ENCODE measurements around the gene BRAF. TPM values are rescaled to one million over a fixed set of nuclear protein-coding genes. Genes with fewer than 3 reads are reported as not detected.
A peak's percentile ranks its signal among the peaks of the same experiment; 100 is the strongest.
"Not testable (repeated sequence)": the region's sequence is repeated elsewhere in the genome, so short reads cannot be mapped to it uniquely, and the experiment has no call there.

BRAF gene
- polyA plus RNA-seq, 2 donors: 4.2 to 7.6 TPM

DNA sequence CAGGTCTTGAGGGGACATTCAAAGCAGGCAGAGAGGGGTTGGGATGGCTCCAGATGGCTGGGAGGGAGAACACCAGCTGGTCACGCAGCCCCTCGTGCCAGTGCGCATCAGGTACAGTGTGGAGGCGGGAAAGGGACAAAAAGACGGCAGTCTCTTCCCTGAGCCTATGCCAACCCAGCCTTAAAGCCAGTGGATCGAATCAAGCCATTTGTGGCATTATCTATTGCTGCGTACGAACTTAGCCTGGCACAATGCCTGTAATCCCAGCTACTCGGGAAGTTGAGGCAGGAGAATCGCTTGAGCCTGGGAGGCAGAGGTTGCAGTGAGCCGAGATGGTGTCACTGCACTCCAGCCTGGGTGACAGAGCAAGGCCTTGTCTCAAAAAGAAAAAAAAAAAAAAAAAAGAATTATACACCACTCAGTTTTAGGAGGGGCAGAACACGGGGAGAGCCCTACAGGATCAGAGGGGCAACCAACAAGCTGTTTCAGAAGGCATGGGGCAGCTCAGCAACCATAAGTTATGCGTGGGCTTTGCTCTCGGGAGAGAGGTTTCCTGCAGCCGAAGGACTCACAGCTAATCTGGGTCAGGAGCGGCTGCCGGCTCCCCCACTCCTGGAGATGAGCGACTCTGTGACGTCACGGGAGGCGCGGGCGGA, 228.6 kb downstream of the BRAF start:
- peak overlapping the region; percentile 93 to 96 for H3K4me3 ChIP-seq (ENCODE audit: low read depth in 1 of 2, low read length in 2 of 2)
- H3K9me3 ChIP-seq (ENCODE audit: control insufficient read depth in 2 of 2, insufficient read depth in 1 of 2, low read depth in 1 of 2, low read length in 1 of 2): no peaks in the 10 kb centered on the region
- peaks cover 2 to 9% of the 10 kb centered on the region in 2 donors for H3K4me1 ChIP-seq (ENCODE audit: control insufficient read depth in 2 of 2, insufficient read depth in 2 of 2, low read length in 1 of 2)
- 20 to 21% methylated on average over 23 of the region's 23 CpGs for WGBS, 2 donors
- no peaks in the 10 kb centered on the region for H3K27me3 ChIP-seq (ENCODE audit: control insufficient read depth in 1 of 2, insufficient read depth in 2 of 2, low read length in 2 of 2)
- peak overlapping the region; percentile 97 for H3K27ac ChIP-seq (ENCODE audit: low read depth in 2 of 2, low read length in 1 of 2)
- peaks cover 0 to 4% of the 10 kb centered on the region in 2 donors for H3K36me3 ChIP-seq (ENCODE audit: control insufficient read depth in 2 of 2, insufficient read depth in 2 of 2, low read length in 1 of 2)

DNA sequence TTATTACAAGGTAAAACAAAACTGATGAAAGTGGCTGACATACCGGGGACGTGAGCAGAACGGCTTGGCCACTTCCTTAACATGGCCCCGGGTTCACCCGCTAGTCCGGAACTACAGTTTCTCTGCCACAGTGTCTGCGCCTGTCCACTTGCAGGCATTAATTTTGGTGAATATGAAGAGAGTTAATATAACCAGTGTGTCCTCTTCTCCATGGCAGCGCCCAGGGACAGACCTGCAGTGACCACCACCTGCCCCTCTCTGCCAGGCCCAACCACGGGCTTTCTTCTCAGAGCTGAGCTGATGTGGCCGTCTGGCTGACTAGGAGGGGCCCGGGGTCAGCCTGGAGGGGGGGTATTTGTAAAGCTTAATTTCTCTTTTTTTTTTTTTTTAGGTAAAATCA, 229.3 kb downstream of the BRAF start:
- Histone ChIP-seq H3K27ac (ENCODE audit: low read depth in 2 of 2, low read length in 1 of 2) (peak overlapping the region in 1 of 2 donors; percentile 25), H3K9me3 (ENCODE audit: control insufficient read depth in 2 of 2, insufficient read depth in 1 of 2, low read depth in 1 of 2, low read length in 1 of 2) (no peaks in the 10 kb centered on the region), H3K36me3 (ENCODE audit: control insufficient read depth in 2 of 2, insufficient read depth in 2 of 2, low read length in 1 of 2) (peaks cover 0 to 4% of the 10 kb centered on the region in 2 donors), H3K4me1 (ENCODE audit: control insufficient read depth in 2 of 2, insufficient read depth in 2 of 2, low read length in 1 of 2) (peaks cover 2 to 9% of the 10 kb centered on the region in 2 donors), H3K4me3 (ENCODE audit: low read depth in 1 of 2, low read length in 2 of 2) (no peak overlapping the region), H3K27me3 (ENCODE audit: control insufficient read depth in 1 of 2, insufficient read depth in 2 of 2, low read length in 2 of 2) (no peaks in the 10 kb centered on the region)
- 91 to 94% methylated on average over 11 of the region's 11 CpGs for WGBS, 2 donors

DNA sequence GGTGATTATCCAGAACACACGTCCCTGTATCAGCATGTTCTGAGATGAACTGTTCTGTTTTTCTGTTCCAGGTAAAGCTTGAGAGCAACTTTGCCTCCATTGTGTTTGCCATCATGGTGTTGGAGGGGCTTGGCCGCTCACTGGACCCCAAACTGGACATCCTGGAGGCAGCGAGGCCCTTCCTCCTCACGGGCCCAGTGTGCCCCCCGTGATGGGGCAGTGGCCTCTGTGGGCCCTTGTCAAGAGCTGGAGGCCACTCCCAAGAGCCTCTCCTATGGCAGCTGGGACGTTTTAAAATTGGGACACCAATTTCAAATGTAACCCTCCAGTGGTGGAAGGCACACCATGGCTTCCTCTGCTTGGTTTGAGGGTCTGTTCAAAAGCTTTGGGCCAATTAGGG, 230.1 kb downstream of the BRAF start:
- H3K9me3 ChIP-seq (ENCODE audit: control insufficient read depth in 2 of 2, insufficient read depth in 1 of 2, low read depth in 1 of 2, low read length in 1 of 2): no peaks in the 10 kb centered on the region
- H3K4me1 ChIP-seq (ENCODE audit: control insufficient read depth in 2 of 2, insufficient read depth in 2 of 2, low read length in 1 of 2): peaks cover 2 to 9% of the 10 kb centered on the region in 2 donors
- WGBS, 2 donors: 84 to 87% methylated on average over 6 of the region's 6 CpGs
- H3K27me3 ChIP-seq (ENCODE audit: control insufficient read depth in 1 of 2, insufficient read depth in 2 of 2, low read length in 2 of 2): no peaks in the 10 kb centered on the region
- no peak overlapping the region for H3K4me3 ChIP-seq (ENCODE audit: low read depth in 1 of 2, low read length in 2 of 2)
- H3K36me3 ChIP-seq (ENCODE audit: control insufficient read depth in 2 of 2, insufficient read depth in 2 of 2, low read length in 1 of 2): peaks cover 3 to 4% of the 10 kb centered on the region in 2 donors
- H3K27ac ChIP-seq (ENCODE audit: low read depth in 2 of 2, low read length in 1 of 2): no peak overlapping the region

DNA sequence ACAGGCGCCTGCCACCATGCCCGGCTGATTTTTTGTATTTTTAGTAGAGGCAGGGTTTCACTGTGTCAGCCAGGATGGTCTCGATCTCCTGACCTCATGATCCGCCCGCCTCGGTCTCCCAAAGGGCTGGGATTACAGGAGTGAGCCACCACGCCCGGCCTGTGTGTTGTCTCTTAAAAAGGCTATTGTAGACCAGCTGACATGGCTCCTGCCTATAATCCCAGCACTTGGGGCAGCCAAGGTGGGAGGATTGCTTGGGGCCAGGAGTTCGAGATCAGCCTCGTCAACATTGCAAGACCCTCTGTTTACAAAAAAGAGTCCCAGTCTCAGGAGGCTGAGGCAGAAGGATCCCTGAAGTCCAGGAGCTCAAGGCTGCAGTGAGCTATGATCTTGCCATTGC, 230.9 kb downstream of the BRAF start:
- not testable (repeated sequence) for H3K4me1 ChIP-seq (ENCODE audit: control insufficient read depth in 2 of 2, insufficient read depth in 2 of 2, low read length in 1 of 2); H3K27ac ChIP-seq (ENCODE audit: low read depth in 2 of 2, low read length in 1 of 2); H3K9me3 ChIP-seq (ENCODE audit: control insufficient read depth in 2 of 2, insufficient read depth in 1 of 2, low read depth in 1 of 2, low read length in 1 of 2); H3K4me3 ChIP-seq (ENCODE audit: low read depth in 1 of 2, low read length in 2 of 2); H3K27me3 ChIP-seq (ENCODE audit: control insufficient read depth in 1 of 2, insufficient read depth in 2 of 2, low read length in 2 of 2); H3K36me3 ChIP-seq (ENCODE audit: control insufficient read depth in 2 of 2, insufficient read depth in 2 of 2, low read length in 1 of 2)
- 93 to 95% methylated on average over 10 of the region's 10 CpGs for WGBS, 2 donors

DNA sequence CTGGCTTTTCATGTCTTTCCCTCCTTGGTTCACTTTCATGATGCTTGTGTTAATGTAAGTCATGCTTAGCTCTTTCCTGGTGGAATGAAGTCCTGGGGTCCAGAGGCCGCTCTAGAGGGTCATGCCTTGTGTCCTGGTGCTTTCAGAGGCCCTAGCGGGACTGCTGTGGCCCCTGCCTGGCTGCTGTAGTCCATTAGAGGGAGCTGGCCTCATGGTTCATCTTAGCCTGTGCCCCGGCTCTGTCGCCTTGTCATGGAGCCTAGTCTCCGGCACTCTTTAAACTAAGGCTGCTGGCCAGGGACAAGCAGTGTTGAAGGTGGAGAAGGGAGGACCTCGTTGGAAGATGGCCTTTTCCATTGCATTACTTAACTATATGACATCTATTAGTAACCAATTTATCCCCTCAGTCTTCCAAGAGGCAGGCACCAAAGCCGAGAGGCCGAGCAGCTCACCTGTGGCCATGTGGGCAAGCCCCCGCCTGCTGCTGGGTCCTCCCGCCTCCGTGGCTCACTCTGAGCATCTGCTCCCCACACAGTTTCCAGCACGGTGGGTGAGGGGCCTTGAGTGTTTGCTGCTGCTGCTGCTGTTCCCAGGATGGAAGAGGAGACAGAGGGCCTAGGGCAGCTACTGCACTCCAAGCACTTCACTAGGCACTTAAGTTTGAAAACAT, 233.2 kb downstream of the BRAF start:
- peaks cover 5 to 18% of the 10 kb centered on the region in 2 donors for H3K36me3 ChIP-seq (ENCODE audit: control insufficient read depth in 2 of 2, insufficient read depth in 2 of 2, low read length in 1 of 2)
- WGBS, 2 donors: 91% methylated on average over 12 of the region's 12 CpGs
- no peaks in the 10 kb centered on the region for H3K27me3 ChIP-seq (ENCODE audit: control insufficient read depth in 1 of 2, insufficient read depth in 2 of 2, low read length in 2 of 2)
- H3K4me3 ChIP-seq (ENCODE audit: low read depth in 1 of 2, low read length in 2 of 2): no peak overlapping the region
- no peaks in the 10 kb centered on the region for H3K9me3 ChIP-seq (ENCODE audit: control insufficient read depth in 2 of 2, insufficient read depth in 1 of 2, low read depth in 1 of 2, low read length in 1 of 2)
- no peaks in the 10 kb centered on the region for H3K4me1 ChIP-seq (ENCODE audit: control insufficient read depth in 2 of 2, insufficient read depth in 2 of 2, low read length in 1 of 2)
- H3K27ac ChIP-seq (ENCODE audit: low read depth in 2 of 2, low read length in 1 of 2): no peak overlapping the region

DNA sequence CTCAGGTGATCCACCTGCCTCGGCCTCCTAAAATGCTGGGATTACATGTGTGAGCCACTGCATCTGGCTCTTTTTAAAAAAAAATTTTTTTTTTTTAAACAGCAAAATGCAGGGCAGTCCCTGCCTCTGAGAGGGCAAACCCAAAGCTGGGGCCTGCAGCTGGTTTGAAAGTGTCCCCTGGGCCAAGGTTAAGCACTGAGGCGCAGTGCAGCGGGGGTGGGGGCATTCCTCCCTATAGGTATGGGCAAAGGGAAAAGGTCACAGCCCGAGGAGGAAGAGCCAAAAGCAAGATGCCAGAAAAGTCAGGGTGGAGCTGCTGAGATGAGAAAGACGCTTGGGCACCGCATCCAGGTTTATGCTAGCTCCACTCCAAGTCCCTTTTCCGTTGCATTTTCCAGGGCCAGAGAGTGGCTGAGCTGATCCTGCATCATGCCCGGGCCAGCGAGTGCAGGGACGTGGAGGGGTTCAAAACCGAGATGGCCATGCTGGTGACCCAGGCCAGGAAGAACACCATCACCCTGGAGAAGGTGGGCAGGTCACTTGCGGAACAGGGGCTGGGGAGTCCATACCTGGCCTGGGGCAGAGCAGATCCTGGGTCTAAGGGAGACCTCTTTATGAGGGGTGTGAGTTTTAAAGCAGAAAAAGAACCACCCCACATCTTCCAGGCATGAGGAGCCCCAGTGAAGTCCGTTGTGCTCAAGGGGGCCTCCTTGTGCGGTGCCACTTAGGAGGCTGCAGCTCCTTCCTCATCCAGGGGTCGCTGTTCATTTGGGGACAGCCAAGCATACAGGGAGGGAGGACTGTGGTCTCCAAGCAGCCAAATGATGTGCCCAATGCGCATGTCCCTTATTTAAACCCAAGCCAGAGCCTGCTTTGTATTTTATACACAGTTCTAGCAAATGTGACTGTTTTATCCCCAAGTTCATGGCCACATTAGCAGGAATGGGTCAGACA, 235.3 kb downstream of the BRAF start:
- Histone ChIP-seq H3K27ac (ENCODE audit: low read depth in 2 of 2, low read length in 1 of 2) (no peak overlapping the region), H3K4me3 (ENCODE audit: low read depth in 1 of 2, low read length in 2 of 2) (no peak overlapping the region), H3K9me3 (ENCODE audit: control insufficient read depth in 2 of 2, insufficient read depth in 1 of 2, low read depth in 1 of 2, low read length in 1 of 2) (no peaks in the 10 kb centered on the region), H3K27me3 (ENCODE audit: control insufficient read depth in 1 of 2, insufficient read depth in 2 of 2, low read length in 2 of 2) (no peaks in the 10 kb centered on the region), H3K4me1 (ENCODE audit: control insufficient read depth in 2 of 2, insufficient read depth in 2 of 2, low read length in 1 of 2) (no peaks in the 10 kb centered on the region), H3K36me3 (ENCODE audit: control insufficient read depth in 2 of 2, insufficient read depth in 2 of 2, low read length in 1 of 2) (peaks cover 5 to 21% of the 10 kb centered on the region in 2 donors)
- WGBS, 2 donors: 94 to 95% methylated on average over 16 of the region's 16 CpGs

DNA sequence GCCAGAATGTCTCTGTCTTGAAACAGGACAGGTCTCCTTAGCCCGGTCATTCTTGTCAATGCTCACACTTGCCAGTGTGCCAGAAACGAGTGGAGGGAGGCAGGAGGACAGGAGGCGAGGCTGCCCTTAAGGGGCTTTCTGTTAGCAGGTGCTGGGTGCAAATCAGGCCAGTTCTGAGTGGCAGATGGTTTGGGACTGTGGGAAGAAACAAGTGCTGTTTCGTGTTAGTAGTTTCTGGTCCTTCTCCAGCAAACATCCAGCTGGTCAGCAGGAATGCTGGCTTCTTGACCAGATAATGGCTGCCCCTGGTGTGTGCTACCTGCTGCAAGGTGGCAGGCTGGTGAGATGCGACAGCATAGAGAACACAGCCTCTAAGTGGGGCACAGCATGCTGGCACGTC, 236.4 kb downstream of the BRAF start:
- WGBS, 2 donors: 92 to 94% methylated on average over 6 of the region's 6 CpGs
- no peak overlapping the region for H3K4me3 ChIP-seq (ENCODE audit: low read depth in 1 of 2, low read length in 2 of 2)
- no peaks in the 10 kb centered on the region for H3K4me1 ChIP-seq (ENCODE audit: control insufficient read depth in 2 of 2, insufficient read depth in 2 of 2, low read length in 1 of 2)
- H3K27ac ChIP-seq (ENCODE audit: low read depth in 2 of 2, low read length in 1 of 2): no peak overlapping the region
- H3K27me3 ChIP-seq (ENCODE audit: control insufficient read depth in 1 of 2, insufficient read depth in 2 of 2, low read length in 2 of 2): no peaks in the 10 kb centered on the region
- peaks cover 9 to 24% of the 10 kb centered on the region in 2 donors for H3K36me3 ChIP-seq (ENCODE audit: control insufficient read depth in 2 of 2, insufficient read depth in 2 of 2, low read length in 1 of 2)
- H3K9me3 ChIP-seq (ENCODE audit: control insufficient read depth in 2 of 2, insufficient read depth in 1 of 2, low read depth in 1 of 2, low read length in 1 of 2): no peaks in the 10 kb centered on the region

DNA sequence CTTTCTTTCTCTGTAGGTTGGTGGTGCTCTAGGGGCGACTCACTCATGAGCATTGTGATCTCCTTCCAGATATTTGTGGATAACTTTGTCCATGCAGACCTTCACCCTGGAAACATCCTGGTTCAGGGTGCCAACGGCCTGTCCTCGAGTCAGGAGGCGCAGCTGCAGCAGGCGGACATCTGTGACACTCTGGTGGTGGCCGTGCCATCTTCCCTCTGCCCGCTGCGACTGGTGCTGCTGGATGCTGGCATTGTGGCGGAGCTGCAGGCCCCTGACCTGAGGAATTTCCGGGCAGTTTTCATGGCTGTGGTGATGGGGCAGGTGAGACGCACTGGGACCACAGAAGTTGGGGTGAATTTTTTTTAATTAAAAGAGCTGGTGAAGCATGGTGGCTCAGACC, 237.8 kb downstream of the BRAF start:
- no peaks in the 10 kb centered on the region for H3K9me3 ChIP-seq (ENCODE audit: control insufficient read depth in 2 of 2, insufficient read depth in 1 of 2, low read depth in 1 of 2, low read length in 1 of 2)
- H3K4me1 ChIP-seq (ENCODE audit: control insufficient read depth in 2 of 2, insufficient read depth in 2 of 2, low read length in 1 of 2): no peaks in the 10 kb centered on the region
- WGBS, 2 donors: 96 to 97% methylated on average over 11 of the region's 11 CpGs
- no peaks in the 10 kb centered on the region for H3K27me3 ChIP-seq (ENCODE audit: control insufficient read depth in 1 of 2, insufficient read depth in 2 of 2, low read length in 2 of 2)
- H3K36me3 ChIP-seq (ENCODE audit: control insufficient read depth in 2 of 2, insufficient read depth in 2 of 2, low read length in 1 of 2): peaks cover 9 to 24% of the 10 kb centered on the region in 2 donors
- H3K4me3 ChIP-seq (ENCODE audit: low read depth in 1 of 2, low read length in 2 of 2): no peak overlapping the region
- H3K27ac ChIP-seq (ENCODE audit: low read depth in 2 of 2, low read length in 1 of 2): no peak overlapping the region

DNA sequence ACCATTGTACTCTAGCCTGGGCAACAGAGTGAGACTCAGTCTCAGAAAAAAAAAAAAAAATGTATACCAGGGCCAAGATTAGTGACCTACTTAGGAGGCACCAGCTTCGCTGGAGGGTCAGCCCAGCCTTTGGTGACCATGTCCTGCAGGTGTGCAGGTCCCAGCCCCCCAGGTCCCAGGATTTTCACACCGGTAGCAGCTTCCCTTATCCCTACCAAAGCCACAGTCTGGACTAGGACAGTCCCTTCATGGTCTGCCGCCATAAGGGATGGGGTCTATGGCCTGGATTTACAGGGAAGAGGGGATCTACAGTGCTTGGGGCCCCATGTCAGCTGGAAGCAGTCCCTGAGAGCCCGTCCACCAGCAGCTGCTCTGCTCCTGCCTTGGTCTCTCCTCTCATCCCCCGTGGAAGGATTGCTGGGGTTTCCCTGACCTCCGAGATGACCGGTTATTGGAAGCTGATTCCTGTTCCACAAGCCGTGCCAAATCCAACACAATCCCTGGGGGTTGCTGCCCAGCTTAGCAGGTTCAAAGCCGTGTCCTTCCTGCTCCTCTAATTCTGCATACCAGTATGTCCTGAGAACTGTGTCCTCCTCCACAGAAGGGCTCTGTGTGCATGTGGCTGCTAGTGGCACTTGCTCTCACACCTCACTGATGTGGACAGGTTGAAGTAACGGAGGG, 239.2 kb downstream of the BRAF start:
- H3K36me3 ChIP-seq (ENCODE audit: control insufficient read depth in 2 of 2, insufficient read depth in 2 of 2, low read length in 1 of 2): peaks cover 9 to 29% of the 10 kb centered on the region in 2 donors
- no peaks in the 10 kb centered on the region for H3K4me1 ChIP-seq (ENCODE audit: control insufficient read depth in 2 of 2, insufficient read depth in 2 of 2, low read length in 1 of 2)
- H3K4me3 ChIP-seq (ENCODE audit: low read depth in 1 of 2, low read length in 2 of 2): no peak overlapping the region
- H3K27ac ChIP-seq (ENCODE audit: low read depth in 2 of 2, low read length in 1 of 2): no peak overlapping the region
- WGBS, 2 donors: 79 to 85% methylated on average over 10 of the region's 10 CpGs
- H3K27me3 ChIP-seq (ENCODE audit: control insufficient read depth in 1 of 2, insufficient read depth in 2 of 2, low read length in 2 of 2): no peaks in the 10 kb centered on the region
- H3K9me3 ChIP-seq (ENCODE audit: control insufficient read depth in 2 of 2, insufficient read depth in 1 of 2, low read depth in 1 of 2, low read length in 1 of 2): no peaks in the 10 kb centered on the region

Measured in esophagus (tissue), 2 donors.